ENCODE measurements around the gene TRIO.

TRIO gene

DNA sequence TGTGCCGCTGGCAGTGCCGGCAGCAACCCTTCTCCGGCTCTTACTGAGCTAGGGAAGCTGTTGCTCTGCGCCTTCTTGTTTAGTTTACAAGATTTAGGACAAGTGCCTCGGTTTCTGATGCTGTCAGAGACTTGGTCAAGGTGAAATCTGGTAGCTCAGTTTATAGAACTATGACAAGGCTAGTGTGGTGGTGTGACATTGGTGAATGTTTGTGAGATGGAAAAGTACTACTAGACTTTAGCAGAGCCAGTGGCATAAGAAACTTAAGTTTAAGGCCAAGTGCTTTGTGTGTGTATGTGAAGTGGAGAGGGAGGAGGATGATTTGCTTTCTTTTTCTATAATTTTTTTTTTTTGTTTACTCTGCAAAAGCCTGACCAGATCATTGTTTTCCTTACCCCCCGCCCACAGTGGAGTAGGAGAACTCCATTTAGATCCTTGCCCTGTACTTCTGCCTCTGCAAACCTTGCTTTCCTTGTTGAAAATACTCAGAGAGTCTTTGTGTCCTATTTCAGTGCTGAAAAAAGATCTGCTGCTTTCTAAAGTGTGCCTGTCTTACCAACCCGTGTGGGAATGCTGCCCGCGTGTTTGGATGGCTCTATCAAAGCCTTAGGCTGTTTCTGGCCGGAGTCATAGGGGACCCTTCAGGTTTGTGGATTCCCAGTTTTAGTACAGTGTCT is 75.9 kb downstream of the TRIO start:
- in situ Hi-C loops (cut with MboI; ENCODE audit: low sequenced_read_pairs) = no loop called here

GRCh38 chr5:14219800-14220512 is 76.8 kb downstream of the TRIO start:
- in situ Hi-C loops (cut with MboI; ENCODE audit: low sequenced_read_pairs) = no loop called here

GRCh38 chr5:14220642-14221041 is 77.5 kb downstream of the TRIO start:
- in situ Hi-C loops (cut with MboI; ENCODE audit: low sequenced_read_pairs) = no loop called here

DNA sequence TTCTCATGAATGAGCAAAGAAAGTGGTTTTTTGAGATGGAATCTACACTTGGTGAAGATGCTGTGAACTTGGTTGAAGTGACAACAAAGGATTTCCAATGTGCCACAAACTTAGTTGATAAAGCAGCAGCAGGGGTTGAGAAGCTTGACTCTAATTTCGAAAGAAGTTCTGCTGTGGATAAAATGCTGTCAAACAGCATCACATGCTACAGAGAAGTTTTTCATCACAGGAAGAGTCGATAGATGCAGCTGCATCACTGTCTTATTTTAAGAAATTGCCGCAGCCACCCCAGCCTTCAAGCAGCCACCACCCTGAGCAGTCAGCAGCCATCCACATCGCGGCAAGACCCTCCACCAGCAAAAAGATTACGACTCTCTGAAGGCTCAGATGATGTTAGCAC is 78.6 kb downstream of the TRIO start:
- in situ Hi-C loops (cut with MboI; ENCODE audit: low sequenced_read_pairs) = no loop called here

- in situ Hi-C loops (cut with MboI; ENCODE audit: low sequenced_read_pairs) = no loop called here
Observed at GRCh38 chr5:14222206-14222605, 79.1 kb downstream of the TRIO start.

DNA sequence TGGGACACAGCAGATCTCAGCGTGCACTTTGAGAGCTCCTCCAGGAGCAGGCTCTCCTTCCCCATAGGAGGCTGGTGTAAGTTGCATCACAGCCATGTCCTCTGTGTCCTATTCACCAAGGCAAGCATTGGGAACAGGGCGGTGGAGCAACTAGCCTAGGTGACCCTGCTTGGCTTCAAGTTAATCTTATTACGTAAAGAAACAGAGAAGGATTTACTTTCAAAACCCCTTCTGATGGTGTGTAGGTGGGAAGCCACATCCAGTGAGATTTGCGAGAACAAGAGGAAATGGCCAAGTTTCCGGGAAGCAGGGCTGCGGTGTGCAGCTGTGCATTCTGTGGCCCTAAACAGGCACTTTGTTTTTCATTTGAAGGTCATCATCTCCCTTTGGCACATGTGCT is 80.2 kb downstream of the TRIO start:
- in situ Hi-C loops (cut with MboI; ENCODE audit: low sequenced_read_pairs) = no loop called here

GRCh38 chr5:14225173-14225834 is 82.2 kb downstream of the TRIO start:
- in situ Hi-C loops (cut with MboI; ENCODE audit: low sequenced_read_pairs) = no loop called here

GRCh38 chr5:14226149-14226548 is 83.0 kb downstream of the TRIO start:
- in situ Hi-C loops (cut with MboI; ENCODE audit: low sequenced_read_pairs) = no loop called here

DNA sequence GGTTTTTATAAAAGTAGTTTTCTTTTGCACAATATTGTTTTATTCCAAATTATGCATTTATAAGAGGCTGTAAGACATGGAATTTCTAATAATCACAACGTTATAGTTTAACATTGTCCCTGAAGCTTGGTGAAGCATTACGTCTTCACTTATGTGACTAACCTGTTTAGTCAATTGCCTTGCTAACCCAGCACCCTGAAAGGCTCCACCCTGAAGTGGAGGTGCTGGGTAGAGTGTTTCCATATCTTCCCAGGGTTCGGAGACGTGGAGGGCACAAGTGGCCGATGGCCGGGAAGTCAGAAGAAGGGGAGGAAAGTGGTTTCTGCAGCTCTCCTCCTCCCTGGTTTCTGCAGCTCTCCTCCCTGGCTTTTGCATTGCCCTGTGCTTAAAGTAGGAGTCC is 83.4 kb downstream of the TRIO start:
- in situ Hi-C loops (cut with MboI; ENCODE audit: low sequenced_read_pairs) = no loop called here

- in situ Hi-C loops (cut with MboI; ENCODE audit: low sequenced_read_pairs) = no loop called here
Observed at GRCh38 chr5:14226992-14227391, 83.8 kb downstream of the TRIO start.

GRCh38 chr5:14227513-14227912 is 84.4 kb downstream of the TRIO start:
- in situ Hi-C loops (cut with MboI; ENCODE audit: low sequenced_read_pairs) = no loop called here

- in situ Hi-C loops (cut with MboI; ENCODE audit: low sequenced_read_pairs) = no loop called here
Observed at GRCh38 chr5:14228219-14228618, 85.1 kb downstream of the TRIO start.

GRCh38 chr5:14229181-14229580 is 86.0 kb downstream of the TRIO start:
- in situ Hi-C loops (cut with MboI; ENCODE audit: low sequenced_read_pairs) = no loop called here

DNA sequence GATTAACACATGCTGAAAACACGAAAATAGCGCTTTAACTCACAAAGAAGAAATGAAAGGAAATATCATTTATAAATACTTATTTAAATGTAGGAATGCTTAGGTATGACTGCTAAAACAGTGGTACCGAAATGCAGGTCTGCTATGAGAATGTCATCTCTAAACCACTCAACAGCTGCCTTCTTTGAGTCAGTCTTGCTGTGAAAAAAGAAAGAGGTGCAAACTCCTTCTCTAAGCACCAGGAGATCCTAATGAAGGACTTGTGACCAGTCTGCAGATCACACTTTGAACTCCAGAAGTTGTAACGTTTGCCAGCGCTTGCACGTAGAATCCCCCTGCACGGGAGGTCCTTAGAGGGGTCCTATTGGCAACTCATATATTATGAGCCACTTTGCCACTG is 86.6 kb downstream of the TRIO start:
- in situ Hi-C loops (cut with MboI; ENCODE audit: low sequenced_read_pairs) = no loop called here

DNA sequence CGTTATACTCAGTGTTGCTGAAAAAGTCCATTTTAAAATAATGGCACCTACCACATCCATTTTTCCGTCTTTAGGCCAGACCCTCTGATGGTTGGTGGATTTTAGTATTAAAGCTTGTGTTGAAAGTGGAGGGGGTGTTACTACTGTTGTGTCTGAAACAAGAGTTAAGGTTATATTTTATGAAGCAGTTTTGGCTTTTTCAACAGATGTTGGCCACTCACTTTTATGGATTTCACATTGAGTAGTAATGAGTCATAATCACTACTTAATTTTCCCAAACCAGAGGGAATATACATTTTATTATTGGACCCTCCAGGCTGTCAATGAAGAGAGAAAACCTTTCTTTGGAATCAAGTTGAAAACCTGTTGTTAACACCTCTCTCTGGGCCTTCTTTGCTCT is 88.0 kb downstream of the TRIO start:
- in situ Hi-C loops (cut with MboI; ENCODE audit: low sequenced_read_pairs) = no loop called here

DNA sequence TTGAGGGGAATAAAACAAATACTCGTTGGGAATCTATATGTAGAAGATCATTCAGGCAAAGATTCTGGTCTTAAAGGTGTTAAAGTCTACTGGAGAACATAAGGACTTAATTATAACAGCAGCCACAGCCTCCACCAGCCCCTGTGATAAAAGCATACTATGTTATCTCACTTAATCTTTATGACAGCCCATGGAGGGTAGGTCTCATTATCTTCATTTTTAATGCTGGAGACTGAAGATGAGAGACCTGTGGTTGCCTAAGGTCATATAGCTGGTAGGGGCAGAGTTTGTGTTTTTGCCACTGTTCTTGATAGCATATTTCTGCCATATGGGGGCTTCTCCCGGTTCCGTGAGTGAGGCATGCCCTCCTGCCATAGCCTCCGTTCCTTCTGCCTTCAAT is 88.7 kb downstream of the TRIO start:
- in situ Hi-C loops (cut with MboI; ENCODE audit: low sequenced_read_pairs) = no loop called here

DNA sequence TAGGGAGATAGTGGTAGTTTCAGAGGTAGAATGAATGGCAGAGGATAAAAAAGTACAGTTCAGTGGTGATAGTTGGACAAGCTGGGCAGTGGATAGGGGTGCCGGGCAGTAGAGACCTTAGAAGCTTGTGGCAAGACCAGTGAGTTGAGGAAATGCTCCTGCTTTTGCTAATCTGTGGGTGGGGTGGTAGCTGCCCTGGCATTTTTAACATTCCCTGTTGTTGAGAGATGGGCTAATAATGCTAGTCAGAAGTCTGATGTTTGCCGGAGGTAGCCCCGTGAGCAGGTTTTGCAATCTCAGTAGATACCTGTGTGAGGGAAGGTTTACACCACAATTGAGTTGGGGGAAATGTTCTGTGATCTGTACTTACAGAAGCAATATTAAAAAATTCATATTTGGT is 91.1 kb downstream of the TRIO start:
- in situ Hi-C loops (cut with MboI; ENCODE audit: low sequenced_read_pairs) = no loop called here

DNA sequence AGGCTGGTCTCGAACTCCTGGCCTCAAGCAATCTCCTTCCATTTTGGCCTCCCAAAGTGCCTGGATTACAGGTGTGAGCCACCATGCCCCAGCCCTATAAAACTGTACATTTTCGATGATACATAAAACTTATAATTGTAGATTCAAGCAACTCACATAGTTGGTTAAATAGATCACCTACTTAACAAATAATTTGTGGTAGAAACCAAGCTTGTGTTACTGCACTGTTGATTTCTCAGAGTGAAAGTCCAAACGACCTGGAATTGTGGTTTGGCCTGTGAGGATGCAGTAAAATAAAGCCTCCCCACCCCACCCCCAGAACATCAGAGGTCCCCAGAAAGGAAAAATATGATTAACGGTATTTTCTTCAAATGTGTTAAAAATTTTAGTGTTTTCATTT is 92.7 kb downstream of the TRIO start:
- in situ Hi-C loops (cut with MboI; ENCODE audit: low sequenced_read_pairs) = no loop called here

- in situ Hi-C loops (cut with MboI; ENCODE audit: low sequenced_read_pairs) = no loop called here
Observed at GRCh38 chr5:14236757-14237156, 93.6 kb downstream of the TRIO start.

DNA sequence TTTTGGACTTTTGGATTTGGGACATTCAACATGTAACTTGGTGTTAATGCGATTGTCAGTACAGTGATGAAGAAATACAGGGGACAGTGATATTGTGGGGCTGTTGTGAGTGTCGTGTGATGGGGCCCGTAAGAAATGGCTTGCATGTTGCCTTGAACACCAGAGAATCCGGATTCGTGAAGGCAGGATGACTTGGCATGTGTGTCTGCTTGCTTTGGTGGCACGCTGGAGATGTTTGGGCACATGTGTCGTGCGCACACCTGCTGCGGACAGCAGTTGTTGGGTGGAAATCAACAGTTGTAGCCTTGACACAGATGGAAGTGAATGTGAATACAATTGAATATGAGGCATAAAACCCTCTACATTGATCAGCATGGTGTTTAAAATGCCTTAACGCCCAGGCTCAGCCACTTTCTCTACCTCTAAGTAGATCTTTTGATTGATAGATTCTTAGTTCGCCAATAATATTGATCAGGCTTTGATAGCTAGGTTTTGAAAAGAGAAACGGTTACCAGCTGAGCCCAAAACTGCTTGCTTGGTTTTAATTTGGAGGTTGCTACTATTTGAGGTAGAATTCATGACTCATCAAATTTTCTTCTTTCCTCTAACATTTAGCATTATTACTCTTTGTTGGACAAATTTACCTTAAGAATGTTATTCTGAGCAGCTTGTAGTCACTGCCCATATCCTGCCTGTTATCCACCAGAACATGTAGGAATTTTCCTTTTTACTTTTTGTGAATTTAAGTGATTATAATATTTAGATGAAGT is 94.4 kb downstream of the TRIO start:
- in situ Hi-C loops (cut with MboI; ENCODE audit: low sequenced_read_pairs) = no loop called here

- in situ Hi-C loops (cut with MboI; ENCODE audit: low sequenced_read_pairs) = no loop called here
Observed at GRCh38 chr5:14238272-14238671, 95.1 kb downstream of the TRIO start.

GRCh38 chr5:14239404-14239803 is 96.3 kb downstream of the TRIO start:
- in situ Hi-C loops (cut with MboI; ENCODE audit: low sequenced_read_pairs) = no loop called here

Data from HL-60/S4 (cell line).